KOPT-K1 (cell line): ENCODE data around the gene BAX.
A peak's percentile ranks its signal among the peaks of the same experiment; 100 is the strongest.

Experiments used
- H3K27ac ChIP-seq: fragments of 200-600 bp; sonication (generic); 2 replicates; pipeline ENCODE4 v1.5.1; 2016; ENCODE audit warnings: antibody characterized with exemption, mild to moderate bottlenecking, low read depth, low read length; ENCODE audit not compliant: poor library complexity, severe bottlenecking
- H3K36me3 ChIP-seq: fragments of 200-600 bp; sonication (generic); 2 replicates; pipeline ENCODE4 v1.5.1; 2017; ENCODE audit warnings: antibody characterized with exemption, mild to moderate bottlenecking, low read length, moderate library complexity; ENCODE audit not compliant: insufficient read depth
- H3K9me3 ChIP-seq: fragments of 200-600 bp; sonication (generic); 2 replicates; pipeline ENCODE4 v1.5.1; 2017; ENCODE audit warnings: antibody characterized with exemption, low read length, mild to moderate bottlenecking; ENCODE audit not compliant: insufficient read depth, poor library complexity, severe bottlenecking

BAX gene

GRCh38 chr19:48994035-48994386 lies 39.3 kb downstream of the BAX start:
- H3K36me3 ChIP-seq = peaks cover 12% of the 10 kb centered on the region; the same call in 1 of the 2 replicates
- peak overlapping the region; percentile 89 for H3K27ac ChIP-seq
- no peaks in the 10 kb centered on the region for H3K9me3 ChIP-seq

- Histone ChIP-seq H3K9me3 (no peaks in the 10 kb centered on the region), H3K27ac (no peak overlapping the region), H3K36me3 (peaks cover 28% of the 10 kb centered on the region)
Measured at GRCh38 chr19:48997972-48998371, 43.3 kb downstream of the BAX start.

GRCh38 chr19:48999481-49000325 lies 45.0 kb downstream of the BAX start:
- H3K9me3 ChIP-seq = no peaks in the 10 kb centered on the region
- H3K27ac ChIP-seq = no peak overlapping the region
- peaks cover 46% of the 10 kb centered on the region for H3K36me3 ChIP-seq

- Histone ChIP-seq H3K27ac (no peak overlapping the region), H3K36me3 (peaks cover 73% of the 10 kb centered on the region), H3K9me3 (no peaks in the 10 kb centered on the region)
Measured at GRCh38 chr19:49004133-49004532, 49.5 kb downstream of the BAX start.

- Histone ChIP-seq H3K36me3 (peaks cover 73% of the 10 kb centered on the region), H3K27ac (no peak overlapping the region), H3K9me3 (no peaks in the 10 kb centered on the region)
Measured at GRCh38 chr19:49004964-49005614, 50.4 kb downstream of the BAX start.

GRCh38 chr19:49006905-49007304 lies 52.2 kb downstream of the BAX start:
- peaks cover 87% of the 10 kb centered on the region for H3K36me3 ChIP-seq
- H3K27ac ChIP-seq = no peak overlapping the region
- no peaks in the 10 kb centered on the region for H3K9me3 ChIP-seq

GRCh38 chr19:49009828-49010227 lies 55.2 kb downstream of the BAX start:
- no peak overlapping the region for H3K27ac ChIP-seq
- no peaks in the 10 kb centered on the region for H3K9me3 ChIP-seq
- peaks cover 87% of the 10 kb centered on the region for H3K36me3 ChIP-seq

GRCh38 chr19:49010453-49010852 lies 55.8 kb downstream of the BAX start:
- H3K36me3 ChIP-seq = peaks cover 87% of the 10 kb centered on the region
- H3K9me3 ChIP-seq = no peaks in the 10 kb centered on the region
- no peak overlapping the region for H3K27ac ChIP-seq

- no peaks in the 10 kb centered on the region for H3K9me3 ChIP-seq
- H3K27ac ChIP-seq = no peak overlapping the region
- H3K36me3 ChIP-seq = peaks cover 87% of the 10 kb centered on the region
Measured at GRCh38 chr19:49011194-49011593, 56.5 kb downstream of the BAX start.
